ENCODE results near the gene USP17L11.
"Not testable (repeated sequence)": the region's sequence is repeated elsewhere in the genome, so short reads cannot be mapped to it uniquely, and the experiment has no call there.

The USP17L11 gene

GRCh38 chr4:9215105-9215504 is at the start of gene USP17L11:
Gene USP17L11, plus strand, starts transcription at chr4:9215405. Its CDS starts 0 bp downstream, at chr4:9215405.
- not testable (repeated sequence) for DNase-seq

- not testable (repeated sequence) for DNase-seq
These were observed 49.2 kb upstream of the USP17L11 start for GRCh38 chr4:9165990-9166389.

GRCh38 chr4:9169791-9170459 is 45.3 kb upstream of the USP17L11 start, which contains the start of gene FAM90A26:
Gene FAM90A26, plus strand, starts transcription at chr4:9170409. Its CDS starts 2,764 bp downstream, at chr4:9173173.
- DNase-seq, result not testable (repeated sequence)

- DNase-seq, result not testable (repeated sequence)
These were observed 4.8 kb upstream of the USP17L11 start, which contains the start of gene USP17L10 for GRCh38 chr4:9210357-9210756. Gene USP17L10, plus strand, starts transcription at chr4:9210657. Its CDS starts 0 bp downstream, at chr4:9210657.

- DNase-seq, result not testable (repeated sequence)
These were observed 504 bp upstream of the USP17L11 start for GRCh38 chr4:9214701-9215100.

- not testable (repeated sequence) for DNase-seq
These were observed 4.6 kb downstream of the USP17L11 start, which contains the start of gene USP17L12 for GRCh38 chr4:9219852-9220251. Gene USP17L12, plus strand, starts transcription at chr4:9220152. Its CDS starts 0 bp downstream, at chr4:9220152.

- not testable (repeated sequence) for DNase-seq
These were observed 9.4 kb downstream of the USP17L11 start, which contains the start of gene USP17L13 for GRCh38 chr4:9224596-9224995. Gene USP17L13, plus strand, starts transcription at chr4:9224896. Its CDS starts 0 bp downstream, at chr4:9224896.

GRCh38 chr4:9230249-9230648 is 15.0 kb downstream of the USP17L11 start:
- not testable (repeated sequence) for DNase-seq

GRCh38 chr4:9234085-9234484 is 18.9 kb downstream of the USP17L11 start, which contains the start of gene USP17L15:
Gene USP17L15, plus strand, starts transcription at chr4:9234385. Its CDS starts 0 bp downstream, at chr4:9234385.
- not testable (repeated sequence) for DNase-seq

- not testable (repeated sequence) for DNase-seq
These were observed 23.3 kb downstream of the USP17L11 start for GRCh38 chr4:9238461-9238860.

- DNase-seq, result not testable (repeated sequence)
These were observed 28.4 kb downstream of the USP17L11 start, which contains the start of gene USP17L17 for GRCh38 chr4:9243579-9243978. Gene USP17L17, plus strand, starts transcription at chr4:9243879. Its CDS starts 0 bp downstream, at chr4:9243879.

- DNase-seq, result not testable (repeated sequence)
These were observed 32.9 kb downstream of the USP17L11 start, which contains the start of gene USP17L18 for GRCh38 chr4:9247953-9248680. Gene USP17L18, plus strand, starts transcription at chr4:9248630. Its CDS starts 0 bp downstream, at chr4:9248630.

- not testable (repeated sequence) for DNase-seq
These were observed 37.9 kb downstream of the USP17L11 start, which contains the start of gene USP17L19 for GRCh38 chr4:9253078-9253477. Gene USP17L19, plus strand, starts transcription at chr4:9253378. Its CDS starts 0 bp downstream, at chr4:9253378.

GRCh38 chr4:9257824-9258223 is 42.6 kb downstream of the USP17L11 start, which contains the start of gene USP17L20:
Gene USP17L20, plus strand, starts transcription at chr4:9258124. Its CDS starts 0 bp downstream, at chr4:9258124.
- not testable (repeated sequence) for DNase-seq

- DNase-seq, result not testable (repeated sequence)
These were observed 47.4 kb downstream of the USP17L11 start, which contains the start of gene USP17L21 for GRCh38 chr4:9262572-9262971. Gene USP17L21, plus strand, starts transcription at chr4:9262872. Its CDS starts 0 bp downstream, at chr4:9262872.

Data from activated CD4-positive, alpha-beta T cell treated with anti-CD3 and anti-CD28 coated beads, Interleukin-10, Interleukin-2, amounts not matched to agents 100 ng/mL and 50 ng/mL, durations not matched to agents 16 hours and 8 hours (primary cell).